HG03139 (cell line): Measurements from ENCODE around the gene PRKN.

ENCODE experiments used
- ATAC-seq: cut with Tn5 transposase; IDR thresholded peaks from one replicate; pipeline ENCODE4 v1.9.1; 2021; ENCODE audit not compliant: unreplicated experiment

The PRKN gene

DNA sequence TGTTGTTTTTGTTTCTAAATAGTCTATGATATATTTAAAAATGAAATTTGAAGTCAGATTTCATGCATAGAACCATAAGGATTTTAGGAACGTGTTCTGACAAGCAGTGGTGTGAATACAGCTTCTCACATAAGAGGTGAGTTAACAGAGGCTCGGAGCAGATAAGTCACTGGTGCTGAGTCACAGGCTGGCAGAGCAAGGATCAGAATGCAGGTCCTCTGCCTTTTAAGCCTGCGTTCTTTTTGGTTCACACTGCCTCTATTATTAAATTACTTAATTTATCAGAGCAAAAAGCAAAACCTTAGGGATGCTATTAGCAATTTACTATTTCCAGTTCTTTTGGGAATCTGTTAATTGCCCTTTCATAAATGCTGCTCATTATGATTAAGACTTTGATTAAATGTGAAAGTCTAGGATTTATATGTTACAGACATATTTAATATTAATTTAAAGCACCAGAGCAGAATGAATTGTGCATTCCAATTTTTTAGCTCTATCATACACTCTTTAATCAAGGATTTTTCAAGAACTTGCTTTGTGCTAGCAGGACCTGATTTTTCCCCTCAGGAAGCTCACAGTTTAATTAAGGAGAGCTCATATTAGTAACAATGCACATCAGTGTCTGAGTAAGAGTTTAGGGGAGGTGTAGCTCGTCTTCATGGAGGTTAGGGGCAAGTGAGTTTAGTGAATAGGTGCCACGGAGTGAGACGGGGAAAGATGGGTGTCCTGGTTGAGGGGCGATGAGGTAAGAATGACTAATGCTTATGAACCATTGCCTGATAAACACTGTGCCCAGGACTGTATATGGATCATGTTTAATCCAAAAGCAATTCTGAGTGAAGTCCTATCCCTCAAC lies 1241.0 kb downstream of the PRKN start:
- no peak for ATAC-seq

- no peak for ATAC-seq
Measured at GRCh38 chr6:161482517-161482858, 1245.1 kb downstream of the PRKN start.

DNA sequence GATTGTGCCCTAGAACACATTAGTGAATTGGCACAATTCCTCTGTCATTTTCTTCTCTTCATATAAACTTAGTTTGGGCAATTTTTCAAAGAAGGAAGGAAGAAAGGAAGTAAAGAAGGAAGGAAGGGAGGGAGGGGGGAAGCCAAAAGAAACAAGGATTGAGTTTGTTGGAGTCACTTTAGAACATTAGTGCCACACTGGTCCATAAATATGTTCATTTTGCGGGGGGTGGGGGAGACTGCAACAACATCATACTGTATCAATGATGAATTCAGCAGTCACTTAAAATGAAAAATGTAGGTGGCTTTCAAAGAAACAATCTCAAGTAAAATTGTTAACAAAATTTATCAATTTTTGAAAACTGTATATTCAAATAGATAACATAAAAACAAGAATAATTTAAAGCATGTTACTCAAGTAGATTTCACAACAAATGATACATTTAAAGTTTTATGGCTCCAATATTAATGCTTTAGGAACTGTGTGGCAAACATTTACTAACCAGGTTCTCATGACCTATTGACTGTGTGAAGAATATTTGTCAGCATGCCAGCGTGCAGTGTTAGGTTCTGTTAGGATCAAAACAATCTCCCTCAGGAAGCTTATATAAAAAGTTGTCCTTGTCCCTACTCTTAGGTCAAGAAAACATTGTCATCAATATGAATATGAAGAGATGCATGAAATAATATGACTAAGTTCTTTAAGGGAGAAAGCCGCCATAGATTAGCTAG lies 1245.6 kb downstream of the PRKN start:
- ATAC-seq = no peak

DNA sequence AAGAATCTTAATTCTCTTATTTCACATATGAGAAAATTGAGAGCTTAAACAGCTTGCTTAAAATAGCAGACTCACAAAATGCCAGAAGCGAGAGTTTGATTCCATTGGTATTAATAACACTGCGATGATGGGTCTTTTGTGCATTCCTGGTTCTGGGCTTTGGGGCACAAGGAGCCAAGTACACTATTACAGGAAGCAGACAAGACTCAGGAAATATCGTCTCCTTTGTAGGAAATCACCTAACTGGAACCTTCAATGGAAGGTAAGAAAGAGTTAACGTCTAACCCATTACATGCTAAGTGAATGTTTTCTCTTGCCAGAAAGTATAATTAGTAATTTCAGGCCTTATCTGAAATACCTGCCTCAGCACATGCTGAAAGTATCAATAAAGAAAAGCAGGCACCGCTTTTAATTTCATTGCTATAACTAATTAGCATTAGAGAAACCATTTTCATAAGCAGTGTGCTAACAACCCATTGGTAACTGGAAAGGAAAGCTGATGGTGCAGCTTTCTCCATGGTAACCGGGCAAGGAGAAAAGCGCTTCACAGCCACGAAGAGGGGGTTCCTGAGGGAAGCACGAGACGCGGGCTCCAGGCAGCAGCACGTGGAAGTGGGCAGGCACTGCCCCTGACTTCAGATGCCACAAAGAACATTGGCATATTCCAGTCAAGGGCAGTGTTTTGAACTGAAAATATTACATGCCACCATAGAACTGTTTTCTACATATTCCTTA lies 1247.0 kb downstream of the PRKN start:
- ATAC-seq = no peak

DNA sequence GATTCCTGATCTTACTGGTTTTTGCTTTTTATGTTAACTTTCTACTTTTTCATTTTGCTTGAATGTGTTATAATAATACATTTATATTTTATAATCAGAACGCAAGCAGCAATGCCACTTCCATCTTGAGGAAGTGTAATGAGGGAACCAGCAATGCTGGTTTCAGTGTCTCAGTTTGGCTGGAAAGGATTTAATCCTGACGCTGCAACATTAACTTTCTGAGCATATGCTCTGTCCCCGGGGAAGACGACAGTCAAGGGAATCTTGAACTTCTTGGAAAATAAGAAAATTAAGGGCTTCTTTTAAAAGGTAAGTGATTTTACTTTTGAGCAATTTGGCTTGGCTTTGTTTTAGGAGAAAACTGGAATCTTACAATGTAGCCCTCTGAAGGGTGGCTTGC lies 1248.2 kb downstream of the PRKN start:
- ATAC-seq = no peak

DNA sequence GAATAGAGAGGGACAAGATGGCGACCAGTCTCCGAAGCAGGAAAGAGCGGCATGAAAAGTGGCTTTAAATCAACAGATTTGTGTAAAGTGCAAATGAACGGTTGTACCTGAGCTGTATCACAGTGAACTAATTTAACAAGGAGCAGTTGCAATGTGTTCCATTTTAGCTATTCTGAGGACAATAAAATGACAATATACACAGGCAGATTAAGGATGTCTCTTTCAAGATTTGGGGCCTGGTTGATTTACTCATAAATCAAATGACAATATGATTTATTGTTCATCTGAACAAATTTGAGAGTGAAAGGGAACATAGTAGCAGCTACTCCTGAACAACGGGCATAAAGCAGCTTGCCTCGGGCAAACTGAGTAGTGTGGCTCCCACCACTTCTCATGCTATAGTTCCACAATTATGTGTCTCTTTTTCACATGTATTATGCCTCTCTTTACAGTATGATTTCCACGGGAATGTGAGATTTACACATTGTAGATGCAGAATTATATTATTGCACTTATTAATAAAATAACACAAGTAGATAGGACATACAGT lies 1249.6 kb downstream of the PRKN start:
- no peak for ATAC-seq

- ATAC-seq = no peak
Measured at GRCh38 chr6:161476711-161477110, 1250.9 kb downstream of the PRKN start.

- no peak for ATAC-seq
Measured at GRCh38 chr6:161465403-161465802, 1262.2 kb downstream of the PRKN start.

DNA sequence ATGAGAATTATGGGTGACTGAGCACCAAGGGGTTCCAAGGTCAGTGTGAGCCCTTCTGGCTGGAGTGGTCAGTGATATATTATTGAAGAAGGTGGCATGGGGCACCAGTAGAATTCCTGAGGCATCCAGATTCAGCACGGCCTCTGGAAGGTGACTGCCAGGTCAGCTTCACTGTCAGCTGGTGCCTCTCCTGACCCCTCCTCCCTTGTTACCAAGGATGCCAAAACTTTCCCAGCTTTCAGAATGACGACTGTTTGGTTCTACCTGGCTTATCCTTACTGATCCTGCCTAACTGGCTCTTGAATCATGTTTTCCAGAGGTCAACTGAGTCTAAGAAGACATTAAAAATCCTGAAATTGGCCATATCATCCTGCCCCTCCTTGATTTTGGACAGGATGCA lies 1264.5 kb downstream of the PRKN start:
- ATAC-seq = no peak

GRCh38 chr6:161462148-161462547 lies 1265.4 kb downstream of the PRKN start:
- ATAC-seq = no peak

DNA sequence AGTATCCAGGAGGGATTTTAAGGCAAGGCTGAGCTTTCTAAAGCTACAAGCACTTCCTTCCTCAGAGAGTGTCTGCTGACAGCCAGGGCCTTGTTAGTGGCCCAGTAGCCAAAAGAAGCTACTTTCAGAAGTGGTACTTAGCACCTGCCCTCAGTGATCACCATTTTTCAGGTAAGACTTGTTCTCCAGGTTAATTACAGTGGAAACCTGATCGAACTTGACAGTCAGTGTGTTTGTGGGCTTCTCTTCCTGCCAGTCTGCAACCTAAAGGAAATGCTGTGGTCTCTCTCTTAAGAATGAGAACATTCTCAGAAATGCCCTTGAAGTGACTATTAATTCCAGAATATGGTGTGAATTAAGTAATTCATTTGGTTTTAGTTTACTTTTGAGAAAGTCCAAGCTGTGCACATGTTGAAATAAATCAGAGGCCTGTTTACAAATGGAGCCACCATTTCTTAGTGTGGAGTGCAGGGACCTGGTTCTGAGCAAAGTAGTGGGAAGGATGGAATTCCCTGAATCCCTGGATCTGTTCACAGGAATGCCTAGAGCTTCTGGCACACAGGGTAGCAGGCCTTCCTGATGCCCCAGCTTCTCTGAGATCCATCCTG lies 1268.5 kb downstream of the PRKN start:
- ATAC-seq = no peak

DNA sequence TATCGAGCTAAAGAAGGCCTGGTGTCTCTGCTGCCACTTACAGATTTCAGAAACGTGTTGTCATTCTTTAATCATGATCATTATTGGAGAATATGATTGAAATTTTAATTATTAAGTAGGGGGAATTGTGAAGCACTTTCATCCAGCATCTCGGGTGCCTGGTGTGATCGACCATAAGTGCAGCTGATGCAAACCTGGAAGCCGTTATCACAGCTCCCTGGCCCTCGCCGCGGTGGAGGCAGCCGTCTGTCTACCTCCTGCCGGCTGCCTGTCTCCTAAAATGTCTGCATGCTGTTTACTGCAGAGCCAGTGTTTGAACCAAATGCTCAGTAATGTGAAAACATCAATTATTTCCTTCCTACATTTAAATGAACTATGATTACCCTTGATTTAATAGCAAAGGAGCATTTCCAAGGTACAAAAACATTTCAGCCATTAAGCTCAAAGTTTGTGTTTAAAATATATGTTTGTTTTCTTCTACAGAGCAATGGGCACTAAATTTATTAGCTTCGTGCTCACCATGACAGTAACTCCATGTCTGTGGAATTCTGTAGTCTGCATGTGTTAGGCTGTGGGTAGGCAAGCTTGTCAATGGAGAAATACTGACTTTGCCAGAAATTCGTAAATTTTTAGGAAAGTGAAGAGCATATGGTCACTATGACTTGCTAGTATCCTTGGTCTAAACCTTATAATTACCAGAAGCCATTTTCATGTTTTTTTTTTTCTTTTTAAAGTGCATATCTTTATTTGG lies 1269.2 kb downstream of the PRKN start:
- ATAC-seq = no peak

- no peak for ATAC-seq
Measured at GRCh38 chr6:161455848-161456247, 1271.7 kb downstream of the PRKN start.

DNA sequence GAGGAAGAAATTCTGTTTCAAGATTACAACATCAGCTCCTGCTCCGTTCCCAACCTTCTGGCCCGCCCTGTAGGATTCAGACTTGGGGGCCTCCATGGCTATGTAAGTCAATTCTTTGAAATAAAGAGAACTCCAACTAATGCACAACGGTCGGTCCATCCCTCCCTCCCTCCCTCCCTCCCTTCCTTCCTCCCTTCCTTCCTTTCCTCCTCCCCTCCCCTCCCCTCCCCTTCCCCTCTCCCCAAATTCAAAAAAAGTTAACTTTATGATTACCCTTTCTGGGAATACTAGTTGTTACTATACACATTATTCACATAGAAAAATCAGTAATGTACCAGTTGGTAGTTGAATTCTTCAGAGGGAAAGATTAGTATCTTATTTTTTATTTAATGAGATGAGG lies 1274.0 kb downstream of the PRKN start:
- ATAC-seq = no peak

DNA sequence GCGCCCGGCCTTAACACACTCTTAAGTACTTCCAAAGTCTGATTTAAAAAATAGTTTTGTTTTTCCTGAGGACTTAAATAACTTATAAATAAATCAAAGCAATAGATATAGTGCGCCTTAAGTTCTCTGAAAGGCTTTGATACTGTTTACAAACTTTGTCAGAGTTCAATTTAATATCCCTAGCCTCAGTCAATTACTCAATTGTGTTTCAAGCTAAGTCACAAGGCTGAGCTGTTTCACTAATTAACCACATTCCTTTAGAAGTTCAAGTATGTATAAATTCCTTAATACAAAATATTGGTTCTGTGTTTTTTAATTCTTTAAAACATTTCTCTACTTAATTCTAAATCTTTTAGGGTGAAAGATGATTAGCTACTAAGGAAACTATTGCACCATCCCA lies 1275.3 kb downstream of the PRKN start:
- ATAC-seq = no peak

GRCh38 chr6:161449521-161449920 lies 1278.0 kb downstream of the PRKN start:
- no peak for ATAC-seq

DNA sequence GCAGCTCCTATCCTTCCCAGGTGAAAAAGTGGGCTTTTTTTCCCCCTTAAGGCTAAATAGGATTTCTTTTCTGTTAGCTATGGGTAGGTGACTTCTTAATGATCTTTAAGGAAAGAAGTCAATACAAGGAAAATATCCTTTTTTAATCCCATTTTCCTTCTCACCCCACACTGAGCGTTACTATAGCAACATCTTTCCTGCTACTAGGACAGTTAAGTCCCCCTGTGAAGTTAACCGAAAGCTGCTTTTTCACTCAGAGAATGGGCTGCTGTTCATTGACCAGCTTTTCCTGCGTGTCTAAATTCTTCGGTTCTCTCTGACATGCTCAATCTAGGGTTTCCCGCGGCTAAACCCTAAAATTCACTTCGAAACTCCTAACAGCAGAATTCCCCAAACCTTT lies 1280.6 kb downstream of the PRKN start:
- no peak for ATAC-seq

GRCh38 chr6:161446296-161446925 lies 1281.2 kb downstream of the PRKN start:
- ATAC-seq = no peak

- ATAC-seq = no peak
Measured at GRCh38 chr6:161445021-161445799, 1282.4 kb downstream of the PRKN start.
